HFF-Myc (cell line): Measurements from ENCODE around the gene KCNJ15.

Source experiments
- DNase-seq: peaks from one replicate; pipeline ENCODE4 v3.0.0-alpha.2; 2011; ENCODE audit warnings: low read depth; ENCODE audit errors: extremely low read depth
- H3K4me3 ChIP-seq: replicated peaks from 2 replicates; pipeline ENCODE4 v1.5.1; 2011; ENCODE audit warnings: low read depth, mild to moderate bottlenecking, control low read depth, low read length
- CTCF ChIP-seq: IDR thresholded peaks from 2 replicates; pipeline ENCODE4 v1.5.1; 2012; ENCODE audit warnings: mild to moderate bottlenecking, low read depth, low read length, control low read depth; ENCODE audit errors: missing control alignments

KCNJ15 gene

GRCh38 chr21:38249256-38249655 is 7.5 kb upstream of the KCNJ15 start:
- TF ChIP-seq CTCF, result no peak
- H3K4me3 ChIP-seq, result no peak overlapping the region
- DNase-seq, result no peak

- H3K4me3 ChIP-seq, result no peak overlapping the region
Observed at GRCh38 chr21:38249696-38250278, 7.0 kb upstream of the KCNJ15 start.

GRCh38 chr21:38250991-38251418 is 5.8 kb upstream of the KCNJ15 start:
- DNase-seq, result no peak
- no peak overlapping the region for H3K4me3 ChIP-seq
- TF ChIP-seq CTCF, result no peak

More at GRCh38 chr21:38249696-38250278, 7.0 kb upstream of the KCNJ15 start:
- no peak for TF ChIP-seq CTCF
- no peak for DNase-seq

- no peak overlapping the region for H3K4me3 ChIP-seq
- DNase-seq, result no peak
- TF ChIP-seq CTCF, result no peak
Observed at GRCh38 chr21:38254970-38255369, 1.8 kb upstream of the KCNJ15 start.

GRCh38 chr21:38255571-38256117 is 1.1 kb upstream of the KCNJ15 start:
- no peak for TF ChIP-seq CTCF
- no peak overlapping the region for H3K4me3 ChIP-seq
- DNase-seq, result no peak

GRCh38 chr21:38257667-38258066 is 876 bp downstream of the KCNJ15 start:
- no peak for TF ChIP-seq CTCF
- no peak for DNase-seq
- H3K4me3 ChIP-seq, result no peak overlapping the region
